Mucosa of stomach (tissue), 1 donor: Measurements from ENCODE around the gene PANK4.
"Not testable (repeated sequence)": the region's sequence is repeated elsewhere in the genome, so short reads cannot be mapped to it uniquely, and the experiment has no call there.

Experiments
- H3K27me3 ChIP-seq: one replicate; pipeline ENCODE4 v1.7.0; 2013; ENCODE audit warnings: mild to moderate bottlenecking, low read length; ENCODE audit not compliant: control insufficient read depth, insufficient read depth
- H3K36me3 ChIP-seq: one replicate; pipeline ENCODE4 v1.7.0; 2013; ENCODE audit warnings: low read length; ENCODE audit not compliant: control insufficient read depth, insufficient read depth
- H3K4me1 ChIP-seq: one replicate; pipeline ENCODE4 v1.7.0; 2013; ENCODE audit warnings: mild to moderate bottlenecking, low read length; ENCODE audit not compliant: control insufficient read depth, insufficient read depth
- H3K4me3 ChIP-seq: one replicate; pipeline ENCODE4 v1.7.0; 2013; ENCODE audit warnings: low read length
- H3K9ac ChIP-seq: one replicate; pipeline ENCODE4 v1.7.0; 2013; ENCODE audit warnings: mild to moderate bottlenecking, low read length, moderate library complexity
- H3K9me3 ChIP-seq: one replicate; pipeline ENCODE4 v1.7.0; 2013; ENCODE audit warnings: mild to moderate bottlenecking, low read length, moderate library complexity; ENCODE audit not compliant: control insufficient read depth
- donor health status: Pancreatic carcinoma.

The PANK4 gene

DNA sequence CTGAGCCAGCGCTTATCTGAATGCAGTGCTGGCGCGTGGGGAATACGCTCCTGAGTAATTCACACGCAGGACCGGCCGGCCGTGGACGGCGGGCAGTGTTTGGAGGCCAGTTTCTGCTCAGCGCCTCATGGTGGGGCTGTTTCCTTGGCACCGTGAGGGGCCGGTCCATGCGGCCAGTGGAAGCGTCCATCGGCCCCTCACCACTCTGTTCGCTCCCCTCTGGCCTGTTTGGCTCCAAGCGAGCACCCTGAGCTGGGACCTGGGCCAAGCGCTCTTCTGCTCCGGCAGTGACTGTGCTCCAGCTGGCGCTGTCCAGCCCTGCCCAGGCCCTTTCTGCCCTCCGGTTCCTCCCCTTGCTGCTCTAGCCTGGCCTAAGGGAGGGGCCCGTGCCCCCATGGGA, 66.6 kb downstream of the PANK4 start:
- Histone ChIP-seq H3K4me1 (no peaks in the 10 kb centered on the region), H3K4me3 (no peak overlapping the region), H3K9ac (no peak overlapping the region), H3K36me3 (no peaks in the 10 kb centered on the region), H3K27me3 (peaks cover 19% of the 10 kb centered on the region), H3K9me3 (no peaks in the 10 kb centered on the region)

DNA sequence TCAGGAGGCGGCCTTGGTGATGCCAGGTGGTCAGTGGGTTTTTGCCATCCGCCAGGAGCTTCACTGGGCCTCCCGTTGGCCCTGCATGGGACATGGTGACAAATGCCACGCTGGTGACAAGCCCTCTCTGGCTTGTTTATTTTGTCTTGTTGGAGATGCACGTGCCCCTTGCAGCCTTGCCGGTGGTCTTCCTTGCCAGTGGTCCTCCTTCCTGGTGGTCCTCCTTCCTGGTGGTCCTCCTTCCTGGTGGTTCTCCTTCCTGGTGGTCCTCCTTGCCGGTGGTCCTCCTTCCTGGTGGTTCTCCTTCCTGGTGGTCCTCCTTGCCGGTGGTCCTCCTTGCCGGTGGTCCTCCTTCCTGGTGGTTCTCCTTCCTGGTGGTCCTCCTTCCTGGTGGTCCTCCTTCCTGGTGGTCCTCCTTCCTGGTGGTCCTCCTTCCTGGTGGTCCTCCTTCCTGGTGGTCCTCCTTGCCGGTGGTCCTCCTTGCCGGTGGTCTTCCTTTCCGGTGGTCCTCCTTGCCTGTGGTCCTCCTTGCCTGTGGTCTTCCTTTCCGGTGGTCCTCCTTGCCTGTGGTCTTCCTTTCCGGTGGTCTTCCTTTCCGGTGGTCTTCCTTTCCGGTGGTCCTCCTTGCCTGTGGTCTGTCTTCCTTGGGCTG, 67.2 kb downstream of the PANK4 start:
- H3K9me3 ChIP-seq, H3K36me3 ChIP-seq, H3K4me1 ChIP-seq, H3K4me3 ChIP-seq, H3K9ac ChIP-seq: not testable (repeated sequence)
- H3K27me3 ChIP-seq = peaks cover 19% of the 10 kb centered on the region

DNA sequence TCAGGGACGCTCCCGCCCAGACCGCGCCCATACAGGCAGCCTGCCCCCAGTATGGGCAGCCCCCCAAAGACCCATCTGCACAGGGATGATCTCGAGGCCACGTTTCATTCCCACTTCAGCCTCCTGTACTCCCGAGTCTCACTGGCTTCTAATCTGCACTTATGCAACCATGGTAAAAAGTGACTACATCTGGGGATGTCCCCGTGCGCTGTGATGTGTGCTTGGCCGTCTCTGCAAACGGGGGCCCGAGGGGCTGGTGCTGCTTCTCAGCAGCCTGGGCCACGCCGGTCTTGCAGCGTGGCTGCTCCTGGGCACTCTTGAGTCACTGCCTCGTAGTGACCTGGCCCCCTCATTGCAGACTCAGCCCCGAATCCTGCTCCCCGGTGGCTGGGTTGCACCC, 67.7 kb downstream of the PANK4 start:
- H3K4me3 ChIP-seq = no peak overlapping the region

More for the DNA sequence above, 67.7 kb downstream of the PANK4 start:
- Histone ChIP-seq H3K4me1 (no peaks in the 10 kb centered on the region), H3K9me3 (no peaks in the 10 kb centered on the region), H3K9ac (no peak overlapping the region), H3K27me3 (peaks cover 14% of the 10 kb centered on the region), H3K36me3 (no peaks in the 10 kb centered on the region)
